Inferior parietal cortex (tissue), 1 donor: ENCODE measurements around the gene RAG2.
"Not testable (repeated sequence)": the region's sequence is repeated elsewhere in the genome, so short reads cannot be mapped to it uniquely, and the experiment has no call there.

Experiments
- DNase-seq: peaks from one replicate; pipeline ENCODE4 v3.0.0-alpha.2; 2016; ENCODE audit errors: extremely low spot score

RAG2 gene

DNA sequence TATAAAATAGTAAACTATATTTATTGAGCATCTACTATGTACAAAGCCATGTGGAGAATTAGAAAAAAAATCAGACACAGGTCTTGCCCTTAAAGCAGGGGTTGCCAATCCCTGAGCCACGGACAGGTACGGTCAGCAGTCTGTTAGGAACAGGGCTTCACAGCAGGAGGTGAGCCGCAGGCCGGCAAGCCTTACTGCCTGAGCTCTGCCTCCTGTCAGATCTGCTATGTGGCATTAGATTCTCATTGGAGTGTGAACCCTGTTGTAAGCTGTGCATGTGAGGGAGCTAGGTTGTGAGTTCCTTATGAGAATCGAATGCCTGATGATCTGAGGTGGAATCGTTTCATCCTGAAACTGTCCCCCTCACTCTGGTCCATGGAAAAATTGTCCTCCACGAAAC is 2.1 kb upstream of the RAG2 start:
- no peak for DNase-seq

DNA sequence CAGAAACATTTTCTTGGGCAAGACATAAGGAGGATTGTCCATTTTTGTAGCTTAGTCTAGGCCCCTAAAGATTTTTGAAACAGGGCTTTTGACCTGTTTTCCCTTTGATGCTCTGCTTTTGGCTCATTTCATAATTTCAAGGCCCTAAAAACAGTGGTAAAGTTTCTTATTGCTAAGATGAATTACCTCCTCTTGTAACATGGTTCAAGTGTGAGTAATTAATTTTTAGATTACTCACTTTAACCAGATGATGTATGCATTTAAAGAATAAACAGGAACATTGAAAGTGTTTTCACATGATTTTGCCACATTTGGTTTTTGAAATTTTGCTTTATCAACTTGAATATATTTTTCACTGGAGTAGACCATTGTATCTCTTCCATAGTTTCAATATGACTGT is 1.2 kb downstream of the RAG2 start:
- no peak for DNase-seq

DNA sequence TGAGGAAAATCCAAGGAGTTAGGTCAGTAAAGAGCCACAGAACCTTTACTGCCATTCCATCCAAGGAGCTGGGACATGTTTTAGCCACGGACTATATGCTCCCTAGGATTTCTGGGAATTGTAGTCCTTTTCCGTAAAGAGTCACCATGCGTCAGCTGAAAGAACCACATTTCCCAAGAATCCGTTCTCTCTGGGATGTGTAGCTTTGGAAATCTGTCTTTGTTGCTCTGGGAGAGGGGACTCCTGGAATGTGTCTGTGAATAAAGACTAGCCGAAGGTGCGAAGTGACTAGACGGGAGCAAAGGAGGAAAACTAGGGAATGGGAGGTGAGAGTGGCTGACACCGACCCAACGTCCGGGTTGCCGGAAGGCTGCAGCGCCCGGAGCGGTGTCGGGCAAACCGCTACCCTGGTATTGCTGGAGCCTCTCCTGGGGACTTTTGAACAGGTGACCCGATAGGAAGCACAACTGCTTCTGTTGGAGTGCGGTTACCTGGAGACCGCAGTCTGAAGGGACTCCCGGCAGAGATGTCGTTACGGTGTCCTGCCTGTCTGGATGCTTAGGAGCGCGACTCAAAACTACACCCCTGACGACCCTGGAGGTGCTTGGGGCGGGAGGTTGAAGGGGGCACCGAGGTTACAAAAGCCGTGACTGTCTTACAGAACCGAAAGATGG is 3.6 kb downstream of the RAG2 start, which contains the start of gene IFTAP:
TSS of gene IFTAP (plus strand) at position 187 of the 674 bp plus-strand sequence. CDS start 15,602 bp downstream, outside the sequence.
- DNase-seq, result peak; percentile 96

DNA sequence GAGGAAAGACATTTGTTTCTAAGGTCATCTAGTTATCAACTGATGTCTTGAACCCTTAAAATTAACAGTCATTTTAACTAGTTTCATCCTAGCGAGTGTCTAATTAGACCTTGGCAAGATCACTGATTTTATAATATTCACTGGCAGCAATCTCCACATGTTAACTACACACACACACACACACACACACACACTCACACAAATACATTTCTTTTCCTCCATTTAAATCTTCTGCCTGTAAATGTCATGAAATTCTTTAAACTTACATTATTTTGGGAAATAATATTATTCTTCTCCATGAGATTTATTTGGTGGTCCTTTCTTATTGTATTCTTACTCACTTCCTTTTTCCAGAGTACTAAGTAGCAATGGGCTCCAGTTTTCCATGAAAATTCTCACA is 6.6 kb downstream of the RAG2 start:
- DNase-seq, result no peak

DNA sequence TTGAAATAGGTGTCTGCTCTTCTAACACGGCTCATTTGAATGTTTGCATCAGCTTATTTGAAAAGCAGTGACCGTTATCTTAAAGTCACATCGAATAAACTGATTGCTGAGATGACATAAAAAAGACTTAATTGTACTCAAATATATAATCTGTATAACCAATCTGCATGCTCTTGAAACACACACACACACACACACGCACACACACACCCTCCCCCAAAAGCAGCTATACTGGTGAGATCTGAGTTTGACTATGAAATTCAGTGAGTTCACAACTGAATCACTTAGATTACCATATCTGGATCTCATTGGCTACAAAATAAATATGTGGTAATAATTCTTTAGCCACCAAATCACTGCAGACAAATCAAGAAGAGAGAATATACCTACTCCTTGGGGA is 7.5 kb downstream of the RAG2 start:
- DNase-seq, result no peak

GRCh38 chr11:36588099-36588498 is 9.9 kb downstream of the RAG2 start:
- no peak for DNase-seq

GRCh38 chr11:36586543-36586942 is 11.5 kb downstream of the RAG2 start:
- no peak for DNase-seq

- no peak for DNase-seq
Measured at GRCh38 chr11:36583667-36584066, 14.4 kb downstream of the RAG2 start.

- DNase-seq, result no peak
Measured at GRCh38 chr11:36581536-36581935, 16.5 kb downstream of the RAG2 start.

GRCh38 chr11:36578458-36578857 is 19.6 kb downstream of the RAG2 start:
- no peak for DNase-seq

- peak; percentile 5 for DNase-seq
Measured at GRCh38 chr11:36577859-36578258, 20.2 kb downstream of the RAG2 start.

DNA sequence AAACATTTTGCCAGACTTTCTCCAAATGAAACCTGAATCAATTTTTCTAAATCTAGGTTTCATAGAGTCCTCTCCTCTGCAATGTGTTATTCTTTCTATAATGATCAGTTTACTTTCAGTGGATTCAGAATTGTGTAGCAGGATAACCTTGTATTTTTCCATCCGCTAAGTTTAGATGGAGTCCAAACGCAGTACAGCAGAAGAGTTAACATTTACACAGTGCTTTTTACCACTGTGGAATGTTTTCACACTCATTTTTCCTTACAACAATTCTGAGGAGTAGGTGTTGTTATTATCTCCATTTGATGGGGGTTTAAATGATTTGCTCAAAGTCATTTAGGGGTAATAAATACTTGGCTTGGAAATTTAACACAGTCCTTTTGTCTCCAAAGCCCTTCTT is 20.7 kb downstream of the RAG2 start:
- DNase-seq, result peak; percentile 17

- no peak for DNase-seq
Measured at GRCh38 chr11:36574486-36574885, 23.6 kb downstream of the RAG2 start.

DNA sequence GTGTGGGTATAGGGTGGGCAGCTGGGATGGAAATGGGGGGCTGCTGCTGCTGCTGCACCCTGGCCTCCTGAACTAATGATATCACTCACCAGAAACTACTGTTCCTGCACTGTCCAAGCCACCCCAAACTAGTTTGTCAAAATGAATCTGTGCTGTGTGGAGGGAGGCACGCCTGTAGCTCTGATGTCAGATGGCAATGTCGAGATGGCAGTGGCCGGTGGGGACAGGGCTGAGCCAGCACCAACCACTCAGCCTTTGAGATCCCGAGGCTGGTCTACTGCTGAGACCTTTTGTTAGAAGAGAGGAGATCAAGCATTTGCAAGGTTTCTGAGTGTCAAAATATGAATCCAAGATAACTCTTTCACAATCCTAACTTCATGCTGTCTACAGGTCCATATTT is 28.9 kb downstream of the RAG2 start:
- DNase-seq, result no peak

- DNase-seq, result no peak
Measured at GRCh38 chr11:36567694-36568093, 30.3 kb downstream of the RAG2 start, which contains the start of gene RAG1. RAG1 (plus strand) TSS chr11:36568007; CDS start chr11:36573305, 5,298 bp downstream.

DNA sequence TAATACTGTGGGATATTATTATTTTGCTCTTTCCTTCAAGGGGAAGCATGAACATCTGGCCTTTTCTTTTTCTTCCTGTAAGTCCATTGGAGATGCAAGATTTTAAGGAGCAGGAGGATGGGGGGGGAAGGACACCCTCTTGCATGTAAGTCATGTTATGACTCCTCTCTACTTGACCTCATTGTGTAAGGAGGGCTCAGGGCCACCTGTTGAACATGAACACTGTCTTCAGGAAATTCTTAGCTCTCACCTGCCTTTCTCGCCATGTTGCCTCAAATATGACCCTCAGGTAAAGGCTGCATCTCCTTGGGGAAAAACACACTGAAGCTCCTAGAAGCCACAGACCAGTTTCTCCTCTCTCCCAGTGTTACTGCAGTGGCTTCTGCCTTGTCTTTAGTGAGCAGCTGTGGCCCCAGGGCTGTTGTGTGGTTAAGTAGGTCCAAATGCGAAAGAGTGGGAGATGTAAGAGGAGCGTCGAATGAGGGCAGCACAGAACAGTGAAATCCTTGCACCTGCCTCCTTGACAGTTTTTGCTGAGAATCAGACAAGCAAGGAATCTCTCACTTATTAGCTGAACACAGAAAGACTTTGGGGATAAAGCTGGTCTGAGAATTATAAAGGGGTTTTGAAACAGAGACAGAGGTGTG is 31.5 kb downstream of the RAG2 start:
- DNase-seq, result no peak

- no peak for DNase-seq
Measured at GRCh38 chr11:36565031-36565610, 32.9 kb downstream of the RAG2 start.

DNA sequence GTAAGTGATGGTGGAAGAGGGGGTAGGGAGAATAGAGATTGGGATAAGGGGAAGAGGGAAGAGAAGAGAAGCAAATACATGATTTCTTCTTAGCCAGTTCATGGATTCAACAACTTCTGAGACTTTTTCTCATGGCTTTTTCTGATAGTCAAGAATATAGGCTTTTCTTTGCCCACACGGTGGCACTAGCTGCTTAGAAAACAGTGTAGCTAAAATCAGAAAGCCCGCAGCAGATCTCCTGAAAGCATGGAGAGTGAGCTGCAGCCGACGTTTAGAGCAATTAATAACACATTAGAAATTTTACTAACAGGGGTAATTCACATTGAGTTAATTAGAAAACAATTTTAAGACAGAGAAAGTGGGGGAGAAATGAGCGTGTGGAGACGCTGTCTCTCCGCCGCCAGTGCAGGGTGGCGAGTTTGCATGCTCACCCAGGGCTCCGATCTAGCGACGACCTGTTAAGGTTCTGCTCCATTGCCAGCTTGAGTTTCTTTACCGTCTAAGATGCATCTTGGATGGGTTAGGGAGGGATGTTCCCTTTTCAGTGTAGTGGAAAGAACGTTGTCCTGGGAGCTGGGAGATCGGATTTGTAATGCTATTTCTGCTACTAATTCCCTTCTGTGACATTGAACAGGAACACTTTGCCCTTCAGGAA is 33.5 kb downstream of the RAG2 start:
- peak; percentile 90 for DNase-seq

DNA sequence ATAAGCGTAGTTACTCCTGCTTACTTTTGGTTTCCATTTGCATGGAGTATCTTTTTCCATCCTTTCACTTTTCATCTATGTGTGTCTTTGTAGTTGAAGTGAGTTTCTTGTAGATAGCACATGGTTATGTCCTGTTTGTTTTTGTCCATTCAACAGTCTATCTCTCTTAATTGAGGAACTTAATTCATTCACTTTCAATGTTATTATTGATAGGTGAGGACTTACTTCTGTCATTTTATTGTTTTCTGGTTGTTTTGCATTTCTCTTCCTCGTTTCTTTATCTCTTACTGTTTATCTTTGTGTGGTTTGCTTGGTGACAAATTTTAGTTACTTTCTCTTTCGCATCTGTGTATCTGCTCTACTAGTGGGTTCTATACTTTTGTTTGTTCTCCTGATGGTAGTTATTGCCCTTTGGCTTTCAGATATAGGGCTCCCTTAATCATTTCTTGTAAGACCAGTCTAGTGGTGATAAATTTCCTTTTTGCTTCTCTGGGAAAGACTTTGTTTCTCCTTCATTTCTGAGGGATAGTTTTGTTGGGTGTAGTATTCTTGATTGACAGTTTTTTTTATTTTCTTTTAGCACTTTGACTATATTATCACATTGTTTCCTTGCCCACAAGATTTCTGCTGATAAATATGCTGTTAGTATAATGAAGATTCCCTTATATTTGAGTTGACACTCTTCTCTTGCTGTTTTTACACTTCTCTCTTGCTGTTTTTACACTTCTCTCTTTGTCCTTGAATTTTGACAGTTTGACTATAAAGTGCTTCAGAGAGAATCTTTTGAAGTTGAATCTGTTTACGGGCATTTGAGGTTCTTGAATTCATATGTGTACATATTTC is 39.2 kb downstream of the RAG2 start:
- DNase-seq, result no peak

GRCh38 chr11:36557991-36558390 is 40.0 kb downstream of the RAG2 start:
- no peak for DNase-seq

DNA sequence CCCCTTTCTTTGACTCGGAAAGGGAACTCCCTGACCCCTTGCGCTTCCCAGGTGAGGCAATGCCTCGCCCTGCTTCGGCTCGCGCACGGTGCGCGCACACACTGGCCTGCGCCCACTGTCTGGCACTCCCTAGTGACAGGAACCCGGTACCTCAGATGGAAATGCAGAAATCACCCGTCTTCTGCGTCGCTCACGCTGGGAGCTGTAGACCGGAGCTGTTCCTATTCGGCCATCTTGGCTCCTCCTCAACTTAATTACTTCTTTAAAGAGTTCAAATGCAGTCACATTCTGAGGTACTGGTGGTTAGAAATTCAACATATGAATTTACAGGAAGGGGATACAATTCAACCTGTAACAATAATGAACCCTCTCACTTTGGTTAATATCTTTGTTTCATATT is 40.6 kb downstream of the RAG2 start:
- not testable (repeated sequence) for DNase-seq
